Measurements from ENCODE around the gene BPTF. TPM values are rescaled to one million over a fixed set of nuclear protein-coding genes. Genes with fewer than 3 reads are reported as not detected.
"Not testable (repeated sequence)": the region's sequence is repeated elsewhere in the genome, so short reads cannot be mapped to it uniquely, and the experiment has no call there.

The BPTF gene
- total and polyA plus RNA-seq, 4 experiments from 2014 or later, result 2.4 to 187 (median 106) TPM

DNA sequence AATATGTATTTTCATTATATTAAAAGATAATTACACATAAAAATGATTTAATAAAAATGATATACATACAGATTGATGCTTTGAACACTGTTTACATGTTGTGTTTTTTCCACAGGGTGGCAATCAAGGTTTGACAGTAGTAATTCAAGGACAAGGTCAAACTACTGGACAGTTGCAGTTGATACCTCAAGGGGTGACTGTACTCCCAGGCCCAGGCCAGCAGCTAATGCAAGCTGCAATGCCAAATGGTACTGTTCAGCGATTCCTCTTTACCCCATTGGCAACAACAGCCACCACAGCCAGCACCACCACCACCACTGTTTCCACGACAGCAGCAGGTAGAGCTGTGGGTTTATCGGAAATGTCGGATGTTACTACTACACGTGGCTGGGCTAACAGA, 118.7 kb downstream of the BPTF start:
- ChIA-PET CTCF (ENCODE audit: partially characterized antibody) (interaction anchor here (1.7 to 2.6 kb wide), 2 partner anchors 13 to 522 kb away, joined by 5 to 12 read pairs; no protein-coding TSS in a partner anchor), POLR2A (ENCODE audit: partially characterized antibody) (no interaction called here)
- H3K27ac Mint-ChIP-seq, result peak overlapping the region in 1 of 7 donors; percentile 4
- peaks cover 71% of the 10 kb centered on the region for H3K36me3 ChIP-seq (ENCODE audit: insufficient read depth, low read length)
- no peaks in the 10 kb centered on the region for H3K9me3 Mint-ChIP-seq
- no peak overlapping the region for H3K27ac ChIP-seq (ENCODE audit: low read depth, low read length)
- H3K9me3 ChIP-seq (ENCODE audit: control insufficient read depth in 1 of 2, low read length in 2 of 2), result no peaks in the 10 kb centered on the region
- H3K27me3 Mint-ChIP-seq, result no peaks in the 10 kb centered on the region
- no peak overlapping the region for H3K4me3 Mint-ChIP-seq
- H3K4me1 ChIP-seq (ENCODE audit: insufficient read depth, low read length), result no peaks in the 10 kb centered on the region
- H3K27me3 ChIP-seq (ENCODE audit: insufficient read depth, low read length), result no peaks in the 10 kb centered on the region
- peaks cover 0 to 2% (median under 1%) of the 10 kb centered on the region in 4 donors for H3K4me1 Mint-ChIP-seq
- peaks cover 56 to 91% of the 10 kb centered on the region in 2 donors for H3K36me3 Mint-ChIP-seq
- intact Hi-C loops (cut with micrococcal nuclease), result no loop called here
- no peak for DNase-seq
- no peak overlapping the region for H3K4me3 ChIP-seq (ENCODE audit: low read length in 2 of 2)

GRCh38 chr17:67946513-67946912, 121.2 kb downstream of the BPTF start:
- no peak overlapping the region for H3K4me3 ChIP-seq (ENCODE audit: low read length in 2 of 2)
- no peaks in the 10 kb centered on the region for H3K27me3 ChIP-seq (ENCODE audit: insufficient read depth, low read length)
- H3K27ac ChIP-seq (ENCODE audit: low read depth, low read length), result no peak overlapping the region
- H3K27ac Mint-ChIP-seq, result peak overlapping the region in 1 of 7 donors; percentile 43
- CTCF ChIA-PET (ENCODE audit: partially characterized antibody), result interaction anchor here (1.2 kb wide), 1 partner anchor 17 kb away, joined by 3 read pairs; no protein-coding TSS in a partner anchor
- peaks cover 49 to 82% of the 10 kb centered on the region in 2 donors for H3K36me3 Mint-ChIP-seq
- intact Hi-C loops (cut with micrococcal nuclease), result no loop called here
- no peaks in the 10 kb centered on the region for H3K4me1 ChIP-seq (ENCODE audit: insufficient read depth, low read length)
- H3K27me3 Mint-ChIP-seq, result no peaks in the 10 kb centered on the region
- POLR2A ChIA-PET (ENCODE audit: partially characterized antibody), result no interaction called here
- no peak for DNase-seq
- peaks cover 53% of the 10 kb centered on the region for H3K36me3 ChIP-seq (ENCODE audit: insufficient read depth, low read length)
- peaks cover 0 to 2% (median under 1%) of the 10 kb centered on the region in 4 donors for H3K4me1 Mint-ChIP-seq
- H3K9me3 ChIP-seq (ENCODE audit: control insufficient read depth in 1 of 2, low read length in 2 of 2), result no peaks in the 10 kb centered on the region
- H3K9me3 Mint-ChIP-seq, result peaks cover 0 to 4% (median 0%) of the 10 kb centered on the region in 8 donors
- no peak overlapping the region for H3K4me3 Mint-ChIP-seq

DNA sequence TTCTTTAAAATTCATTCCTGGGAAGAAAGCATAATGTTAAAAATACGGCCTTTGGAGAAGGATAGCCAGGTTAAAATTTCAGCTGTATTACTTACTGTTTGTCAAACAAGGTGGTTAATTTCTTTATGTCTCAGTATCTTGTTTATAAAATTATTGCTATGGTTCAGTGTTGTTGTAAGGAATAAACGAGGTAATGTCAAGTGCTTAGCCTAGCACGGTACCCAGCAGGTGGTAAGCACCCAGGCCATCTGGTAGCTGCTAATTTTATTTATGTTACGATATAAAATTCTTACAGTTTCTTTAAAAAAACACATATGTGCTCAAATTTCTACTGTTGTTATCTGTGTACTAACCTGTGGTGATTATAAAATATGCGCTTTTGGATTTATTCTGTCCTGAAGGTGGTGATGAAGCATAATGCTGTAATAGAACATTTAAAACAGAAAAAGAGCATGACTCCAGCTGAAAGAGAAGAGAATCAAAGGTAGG, 122.1 kb downstream of the BPTF start:
- CTCF ChIA-PET (ENCODE audit: partially characterized antibody), result interaction anchor here (1.2 to 1.4 kb wide), 2 partner anchors 14 to 16 kb away, joined by 3 read pairs; no protein-coding TSS in a partner anchor
- Mint-ChIP-seq H3K4me3 (no peak overlapping the region), H3K27ac (peak overlapping the region in 1 of 7 donors; percentile 23), H3K9me3 (peaks cover 0 to 4% (median 0%) of the 10 kb centered on the region in 8 donors), H3K36me3 (peaks cover 46 to 76% of the 10 kb centered on the region in 2 donors), H3K4me1 (peaks cover 0 to 2% (median under 1%) of the 10 kb centered on the region in 4 donors), H3K27me3 (no peaks in the 10 kb centered on the region)
- Histone ChIP-seq H3K36me3 (ENCODE audit: insufficient read depth, low read length) (peaks cover 50% of the 10 kb centered on the region), H3K27ac (ENCODE audit: low read depth, low read length) (no peak overlapping the region), H3K4me3 (ENCODE audit: low read length in 2 of 2) (no peak overlapping the region), H3K9me3 (ENCODE audit: control insufficient read depth in 1 of 2, low read length in 2 of 2) (no peaks in the 10 kb centered on the region), H3K27me3 (ENCODE audit: insufficient read depth, low read length) (no peaks in the 10 kb centered on the region), H3K4me1 (ENCODE audit: insufficient read depth, low read length) (no peaks in the 10 kb centered on the region)
- intact Hi-C loops (cut with micrococcal nuclease), result no loop called here
- POLR2A ChIA-PET (ENCODE audit: partially characterized antibody), result no interaction called here
- no peak for DNase-seq

DNA sequence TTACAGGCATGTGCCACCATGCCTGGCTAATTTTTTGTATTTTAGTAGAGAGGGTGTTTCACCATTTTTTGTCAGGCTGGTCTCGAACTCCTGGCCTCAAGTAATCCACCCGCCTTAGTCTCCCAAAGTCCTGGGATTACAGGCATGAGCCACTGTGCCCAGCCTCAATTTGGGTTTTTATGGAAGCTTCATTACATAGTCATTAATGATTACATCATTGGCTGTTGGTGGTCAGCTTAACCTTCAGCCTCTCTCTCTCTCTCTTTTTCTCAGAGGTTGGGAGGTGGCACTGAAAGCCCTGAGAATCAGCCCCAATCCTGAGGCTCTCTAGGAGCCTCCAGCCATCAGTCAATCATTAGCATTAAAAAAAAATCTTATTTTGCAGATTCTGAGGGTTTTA, 125.6 kb downstream of the BPTF start:
- no peaks in the 10 kb centered on the region for H3K27me3 ChIP-seq (ENCODE audit: insufficient read depth, low read length)
- Mint-ChIP-seq H3K9me3 (peaks cover 0 to 4% (median 0%) of the 10 kb centered on the region in 8 donors), H3K36me3 (peaks cover 29 to 59% of the 10 kb centered on the region in 2 donors), H3K27me3 (no peaks in the 10 kb centered on the region), H3K4me3 (no peak overlapping the region), H3K27ac (peak overlapping the region in 1 of 7 donors; percentile 25), H3K4me1 (no peaks in the 10 kb centered on the region)
- H3K4me1 ChIP-seq (ENCODE audit: insufficient read depth, low read length), result no peaks in the 10 kb centered on the region
- no peaks in the 10 kb centered on the region for H3K9me3 ChIP-seq (ENCODE audit: control insufficient read depth in 1 of 2, low read length in 2 of 2)
- no peak for DNase-seq
- intact Hi-C loops (cut with micrococcal nuclease), result no loop called here
- no peak overlapping the region for H3K27ac ChIP-seq (ENCODE audit: low read depth, low read length)
- no peak overlapping the region for H3K4me3 ChIP-seq (ENCODE audit: low read length in 2 of 2)
- POLR2A ChIA-PET (ENCODE audit: partially characterized antibody), result no interaction called here
- CTCF ChIA-PET (ENCODE audit: partially characterized antibody), result no interaction called here
- peaks cover 33% of the 10 kb centered on the region for H3K36me3 ChIP-seq (ENCODE audit: insufficient read depth, low read length)

DNA sequence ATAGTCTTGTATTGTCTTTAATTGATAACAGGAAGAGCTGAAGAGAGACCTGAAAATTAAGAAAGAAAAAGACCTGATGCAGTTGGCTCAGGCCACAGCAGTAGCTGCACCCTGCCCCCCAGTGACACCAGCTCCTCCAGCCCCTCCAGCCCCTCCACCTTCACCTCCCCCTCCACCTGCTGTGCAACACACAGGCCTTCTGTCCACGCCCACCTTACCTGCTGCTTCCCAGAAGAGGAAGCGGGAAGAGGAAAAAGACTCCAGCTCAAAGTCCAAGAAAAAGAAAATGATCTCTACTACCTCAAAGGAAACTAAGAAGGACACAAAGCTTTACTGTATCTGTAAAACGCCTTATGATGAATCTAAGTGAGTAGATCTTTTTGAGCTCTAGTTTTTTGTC, 134.2 kb downstream of the BPTF start:
- peaks cover 22 to 43% of the 10 kb centered on the region in 2 donors for H3K36me3 Mint-ChIP-seq
- POLR2A ChIA-PET (ENCODE audit: partially characterized antibody), result interaction anchor here (0.9 kb wide), 1 partner anchor 36 kb away, joined by 3 read pairs; no protein-coding TSS in a partner anchor
- intact Hi-C loops (cut with micrococcal nuclease), result no loop called here

DNA sequence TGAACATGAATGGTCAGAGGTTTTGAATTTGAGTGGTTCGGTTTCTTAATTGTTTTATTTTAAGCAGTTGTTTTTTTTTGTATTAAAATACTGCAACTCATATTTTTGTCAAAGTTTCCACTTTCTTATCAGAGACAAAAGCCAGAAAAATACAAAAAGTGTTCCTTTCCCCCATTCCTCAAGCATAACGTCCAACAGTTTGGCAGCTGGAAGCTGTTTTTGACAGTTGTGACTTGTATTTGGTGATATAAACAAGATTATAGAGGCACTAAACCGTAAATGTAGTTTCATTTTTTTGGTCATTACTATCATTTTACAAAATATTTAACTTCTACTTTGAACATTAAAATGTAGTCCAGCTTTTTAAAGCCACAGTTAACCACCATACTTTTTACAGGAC, 135.0 kb downstream of the BPTF start:
- H3K27ac ChIP-seq (ENCODE audit: low read depth, low read length); H3K9me3 Mint-ChIP-seq; DNase-seq; intact Hi-C loops (cut with micrococcal nuclease); H3K27me3 ChIP-seq (ENCODE audit: insufficient read depth, low read length); H3K4me1 Mint-ChIP-seq; H3K27me3 Mint-ChIP-seq; H3K4me3 Mint-ChIP-seq; H3K9me3 ChIP-seq (ENCODE audit: control insufficient read depth in 1 of 2, low read length in 2 of 2); H3K4me3 ChIP-seq (ENCODE audit: low read length in 2 of 2); H3K4me1 ChIP-seq (ENCODE audit: insufficient read depth, low read length); H3K27ac Mint-ChIP-seq: not testable (repeated sequence)
- peaks cover 23% of the 10 kb centered on the region for H3K36me3 ChIP-seq (ENCODE audit: insufficient read depth, low read length)
- CTCF ChIA-PET (ENCODE audit: partially characterized antibody), result interaction anchor here (1.0 to 1.7 kb wide), 3 partner anchors 24 to 506 kb away, joined by 3 to 4 read pairs (median 4); no protein-coding TSS in a partner anchor
- POLR2A ChIA-PET (ENCODE audit: partially characterized antibody), result interaction anchor here (0.9 kb wide), 1 partner anchor 35 kb away, joined by 3 read pairs; no protein-coding TSS in a partner anchor
- H3K36me3 Mint-ChIP-seq, result peaks cover 27 to 42% of the 10 kb centered on the region in 2 donors

More for the DNA sequence above, 134.2 kb downstream of the BPTF start:
- Histone ChIP-seq H3K4me3 (ENCODE audit: low read length in 2 of 2) (no peak overlapping the region), H3K27me3 (ENCODE audit: insufficient read depth, low read length) (no peaks in the 10 kb centered on the region), H3K27ac (ENCODE audit: low read depth, low read length) (no peak overlapping the region), H3K9me3 (ENCODE audit: control insufficient read depth in 1 of 2, low read length in 2 of 2) (no peaks in the 10 kb centered on the region), H3K36me3 (ENCODE audit: insufficient read depth, low read length) (peaks cover 20% of the 10 kb centered on the region), H3K4me1 (ENCODE audit: insufficient read depth, low read length) (no peaks in the 10 kb centered on the region)
- H3K4me3 Mint-ChIP-seq, result no peak overlapping the region
- no peaks in the 10 kb centered on the region for H3K9me3 Mint-ChIP-seq
- peaks cover 0 to 6% (median 3%) of the 10 kb centered on the region in 4 donors for H3K4me1 Mint-ChIP-seq
- H3K27ac Mint-ChIP-seq, result peak overlapping the region in 6 of 7 donors; percentile 1 to 90 (median 72)
- no peak for DNase-seq
- CTCF ChIA-PET (ENCODE audit: partially characterized antibody), result interaction anchor here (0.9 to 1.7 kb wide), 7 partner anchors 17 to 506 kb away, joined by 3 to 4 read pairs (median 4); no protein-coding TSS in a partner anchor
- H3K27me3 Mint-ChIP-seq, result no peaks in the 10 kb centered on the region

DNA sequence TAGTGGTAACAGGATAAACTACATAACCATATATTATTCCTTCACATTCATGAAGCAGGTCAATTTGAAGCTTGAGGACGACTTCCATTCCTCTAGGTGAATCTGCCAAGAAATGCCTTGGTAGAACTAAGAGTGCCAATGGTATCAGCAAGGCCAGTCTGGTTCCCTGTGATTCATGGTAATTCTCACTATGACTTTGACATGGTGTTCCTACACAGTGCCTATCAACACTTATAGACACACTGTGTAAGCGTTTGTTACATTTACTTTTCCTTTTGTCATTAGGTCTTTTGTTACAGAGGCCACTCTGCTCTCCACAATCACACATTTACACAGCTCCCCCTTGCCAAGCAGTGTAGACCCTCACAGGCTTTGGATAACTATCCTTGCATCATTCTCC, 136.9 kb downstream of the BPTF start:
- H3K9me3 Mint-ChIP-seq; DNase-seq; H3K4me3 ChIP-seq (ENCODE audit: low read length in 2 of 2); H3K9me3 ChIP-seq (ENCODE audit: control insufficient read depth in 1 of 2, low read length in 2 of 2); H3K27me3 ChIP-seq (ENCODE audit: insufficient read depth, low read length); H3K4me3 Mint-ChIP-seq; H3K4me1 ChIP-seq (ENCODE audit: insufficient read depth, low read length); H3K27me3 Mint-ChIP-seq; POLR2A ChIA-PET (ENCODE audit: partially characterized antibody); H3K4me1 Mint-ChIP-seq; H3K27ac ChIP-seq (ENCODE audit: low read depth, low read length): not testable (repeated sequence)
- H3K36me3 ChIP-seq (ENCODE audit: insufficient read depth, low read length), result peaks cover 36% of the 10 kb centered on the region
- peaks cover 34 to 53% of the 10 kb centered on the region in 2 donors for H3K36me3 Mint-ChIP-seq
- intact Hi-C loops (cut with micrococcal nuclease), result loop anchor here (2.0 kb wide), 1 partner anchor 501 kb away; no protein-coding TSS in a partner anchor
- peak overlapping the region in 2 of 7 donors; percentile 43 to 78 for H3K27ac Mint-ChIP-seq
- CTCF ChIA-PET (ENCODE audit: partially characterized antibody), result interaction anchor here (1.1 to 3.6 kb wide), 2 partner anchors 14 to 504 kb away, joined by 3 to 15 read pairs; no protein-coding TSS in a partner anchor
